MG63 (cell line): Measurements from ENCODE around the gene ELAVL3. TPM values are rescaled to one million over a fixed set of nuclear protein-coding genes. Genes with fewer than 3 reads are reported as not detected.

ENCODE experiments used
- DNase-seq: peaks from one replicate; pipeline ENCODE4 v3.0.0-alpha.2; 2020
- H3K27me3 ChIP-seq: fragments of 250-450 bp; sonication (Bioruptor Pico); 2 replicates; pipeline ENCODE4 v1.5.1; 2020; ENCODE audit warnings: mild to moderate bottlenecking, moderate library complexity
- H3K36me3 ChIP-seq: fragments of 250-450 bp; sonication (Bioruptor Pico); 2 replicates; pipeline ENCODE4 v1.5.1; 2020; ENCODE audit warnings: mild to moderate bottlenecking, moderate library complexity
- H3K4me3 ChIP-seq: fragments of 250-450 bp; sonication (Bioruptor Pico); 2 replicates; pipeline ENCODE4 v1.5.1; 2020; ENCODE audit warnings: mild to moderate bottlenecking, moderate library complexity
- H3K9me3 ChIP-seq: fragments of 250-450 bp; sonication (Bioruptor Pico); 2 replicates; pipeline ENCODE4 v1.5.1; 2020; ENCODE audit warnings: mild to moderate bottlenecking, moderate library complexity
- total RNA-seq: library from RNA; depleted of rRNA; stranded (reverse); fragments of >200 nt; shearing (Covaris generic); gene quantifications from 2 replicates; pipeline ENCODE4 v1.2.3, GENCODE V29; 2014; ENCODE audit warnings: low replicate concordance; rRNA removed

Gene ELAVL3
- not detected in 2 replicates for total RNA-seq

DNA sequence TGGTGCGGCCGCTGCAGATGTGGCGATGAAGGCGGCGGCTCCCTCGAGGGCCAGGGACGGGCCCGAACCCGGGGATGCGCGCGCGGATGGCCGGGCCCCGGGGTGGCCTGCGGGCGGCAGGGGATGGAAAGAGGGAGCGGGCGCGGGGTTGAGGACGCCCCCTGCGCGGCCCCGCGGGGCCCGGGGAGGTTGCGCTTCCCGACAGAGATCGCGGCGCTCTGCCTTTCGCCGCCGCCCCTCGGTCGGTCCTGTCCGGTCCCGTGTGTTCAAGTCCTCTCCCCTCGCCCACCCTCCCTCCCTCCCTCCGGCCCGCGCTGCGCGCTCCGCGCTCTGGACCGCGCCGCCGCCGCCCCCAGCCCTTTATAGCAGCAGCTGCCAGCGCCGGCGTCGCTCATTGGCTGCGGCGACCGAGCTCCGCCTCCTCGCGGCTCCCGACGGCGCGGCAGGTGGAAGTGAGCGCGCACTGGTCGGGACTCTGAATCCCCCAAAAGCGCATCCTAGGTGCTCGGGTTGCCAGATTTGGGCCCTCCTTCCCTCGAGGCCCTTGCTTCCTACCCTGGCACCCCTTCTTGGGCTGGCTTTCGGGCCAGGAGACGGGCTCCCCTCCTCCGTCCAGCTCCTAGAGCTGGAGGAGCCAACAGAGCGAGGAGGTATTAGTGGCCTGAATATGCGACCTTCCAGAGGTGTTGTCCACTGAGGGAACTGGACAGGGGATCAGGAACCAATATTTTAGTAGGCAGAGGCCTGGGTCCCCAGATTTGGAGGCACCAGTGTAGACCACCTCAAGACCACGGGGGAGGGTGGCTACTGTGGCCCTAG, at the start of gene ELAVL3:
TSS of gene ELAVL3 (minus strand) at position 332 of the 819 bp plus-strand sequence. CDS start 438 bp downstream, outside the sequence.
- peaks cover 25% of the 10 kb centered on the region for H3K27me3 ChIP-seq

DNA sequence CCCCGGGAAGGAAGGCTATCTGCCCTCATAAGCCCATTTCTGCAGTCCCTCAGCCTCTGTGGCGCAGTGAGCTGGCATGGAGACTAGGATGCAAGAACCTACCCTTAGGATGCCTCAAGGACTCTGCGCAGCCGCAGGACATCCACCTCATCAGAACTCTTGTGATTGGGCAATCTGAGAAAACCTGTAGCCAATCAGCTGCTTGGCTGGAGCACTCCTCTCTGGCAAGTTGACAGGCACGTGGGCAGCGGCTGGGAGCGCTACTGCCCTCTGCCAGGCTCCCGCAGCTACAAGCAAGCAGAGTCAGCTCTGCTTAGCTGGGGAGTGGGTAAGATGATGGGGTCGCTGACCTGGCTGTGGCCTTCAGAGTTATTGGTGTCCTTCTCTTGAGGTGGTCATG, 49.6 kb upstream of the ELAVL3 start:
- Histone ChIP-seq H3K36me3 (peaks cover 15% of the 10 kb centered on the region), H3K27me3 (no peaks in the 10 kb centered on the region), H3K9me3 (no peaks in the 10 kb centered on the region), H3K4me3 (no peak overlapping the region)
- DNase-seq, result peak; percentile 81

More for the DNA sequence above, at the start of gene ELAVL3:
- Histone ChIP-seq H3K4me3 (peak within 1 kb of the TSS; percentile 38; the same call in 1 of the 2 replicates), H3K36me3 (peaks cover 2% of the 10 kb centered on the region; the same call in 1 of the 2 replicates), H3K9me3 (no peaks in the 10 kb centered on the region)
- no peak for DNase-seq

DNA sequence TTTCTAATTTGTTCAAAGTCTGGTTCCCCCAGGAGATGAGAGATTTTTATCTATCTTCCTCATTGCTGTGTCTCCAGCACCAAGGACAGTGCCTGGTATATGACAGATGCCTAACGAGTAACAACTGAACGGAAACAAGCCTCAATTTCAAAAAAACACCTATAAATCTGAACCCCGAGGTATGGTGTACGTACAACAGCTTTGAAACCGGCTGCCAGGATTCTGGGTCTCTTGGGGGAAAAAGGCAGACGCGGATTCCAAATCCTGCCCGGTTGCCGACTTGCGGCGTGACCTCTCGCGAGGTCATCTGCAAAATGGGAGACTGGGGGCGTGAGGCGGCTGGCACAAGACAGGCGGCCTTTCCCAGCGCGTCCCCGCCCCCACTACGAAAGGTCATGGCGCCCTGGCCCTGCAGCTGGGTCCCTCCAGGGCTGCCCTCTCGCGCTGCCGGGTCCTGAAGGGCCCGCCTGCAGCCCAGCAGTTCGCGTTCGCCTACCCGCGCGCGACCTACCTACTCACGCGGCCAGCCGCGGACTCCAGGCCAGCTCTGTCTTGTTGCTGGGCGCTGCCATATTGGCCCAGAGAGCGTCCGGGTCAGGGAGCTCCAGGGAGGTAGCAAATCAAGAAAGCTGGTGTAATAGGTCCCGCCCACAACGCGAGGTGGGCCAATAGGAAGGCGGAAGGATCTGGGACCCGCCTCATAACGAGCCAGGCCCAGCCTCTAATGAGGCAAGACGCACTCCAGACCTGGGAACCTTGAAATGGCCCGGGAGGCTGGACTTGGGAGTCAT, 47.9 kb upstream of the ELAVL3 start, which contains the start of gene ECSIT:
TSS of gene ECSIT (minus strand) at position 584 of the 791 bp plus-strand sequence. CDS start 9,964 bp downstream, outside the sequence.
- Histone ChIP-seq H3K27me3 (no peaks in the 10 kb centered on the region), H3K36me3 (peaks cover 27% of the 10 kb centered on the region), H3K9me3 (no peaks in the 10 kb centered on the region), H3K4me3 (peak within 1 kb of the TSS; percentile 93)
- DNase-seq, result peak; percentile 100

DNA sequence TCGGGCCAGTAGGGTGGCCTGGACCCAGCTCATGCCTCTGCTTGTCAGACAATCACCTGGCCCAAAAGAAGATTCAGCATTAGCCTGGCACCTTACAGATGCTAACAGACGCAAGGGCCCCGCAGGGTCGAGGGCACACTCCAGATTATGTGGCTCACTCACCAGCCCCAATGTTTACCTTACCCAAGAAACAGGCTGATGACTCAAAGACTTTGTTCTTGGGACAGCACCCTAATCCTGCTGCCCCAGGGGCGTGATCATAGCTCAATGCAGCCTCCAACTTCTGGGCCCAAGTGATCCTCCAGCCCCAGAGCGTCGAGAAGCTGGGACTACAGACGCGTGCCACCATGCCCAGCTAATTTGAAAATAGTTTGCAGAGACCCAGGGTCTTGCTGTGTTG, 38.3 kb upstream of the ELAVL3 start:
- no peaks in the 10 kb centered on the region for H3K27me3 ChIP-seq
- no peaks in the 10 kb centered on the region for H3K9me3 ChIP-seq
- H3K4me3 ChIP-seq, result no peak overlapping the region
- H3K36me3 ChIP-seq, result peaks cover 83% of the 10 kb centered on the region
- no peak for DNase-seq

DNA sequence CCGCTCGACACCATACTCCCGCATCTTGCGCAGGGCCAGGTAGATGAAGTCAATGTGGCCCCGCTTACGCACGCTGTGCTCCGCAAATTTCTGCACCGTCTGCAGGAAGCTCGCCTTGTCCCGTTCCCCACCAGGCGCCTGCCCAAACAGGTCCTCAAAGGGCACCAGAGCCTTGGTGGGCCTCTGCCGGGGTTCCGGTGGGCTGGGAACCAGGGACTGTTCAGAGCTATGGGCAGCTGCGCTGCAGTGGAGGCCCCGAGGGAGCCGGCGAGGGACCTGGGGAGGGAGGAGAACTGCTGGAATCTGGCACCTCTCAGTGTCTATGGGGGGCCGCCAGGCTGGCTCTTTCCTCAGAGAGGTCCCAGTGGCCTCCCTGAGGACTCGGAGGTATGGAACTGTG, 33.1 kb upstream of the ELAVL3 start:
- no peaks in the 10 kb centered on the region for H3K9me3 ChIP-seq
- H3K4me3 ChIP-seq, result no peak overlapping the region
- H3K36me3 ChIP-seq, result peaks cover 64% of the 10 kb centered on the region
- no peak for DNase-seq
- H3K27me3 ChIP-seq, result no peaks in the 10 kb centered on the region

DNA sequence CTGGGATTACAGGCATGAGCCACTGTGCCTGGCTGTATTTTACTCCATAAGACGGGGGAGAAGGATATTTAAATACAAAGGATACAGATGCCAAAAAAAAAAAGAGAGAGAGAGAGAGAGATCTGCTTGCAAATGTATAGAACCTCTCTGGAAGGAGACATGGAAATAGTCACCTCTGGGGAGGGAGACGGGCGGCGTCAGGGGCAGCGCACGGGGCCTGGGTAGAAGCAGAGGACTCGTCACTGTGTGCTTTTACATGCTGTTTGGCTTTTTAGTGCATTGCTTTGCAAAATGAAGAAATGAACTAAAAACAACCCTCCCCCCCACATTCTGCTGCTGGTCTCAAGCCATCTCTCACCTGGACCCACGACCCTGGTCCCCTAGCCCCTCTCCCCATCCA, 29.6 kb upstream of the ELAVL3 start:
- no peaks in the 10 kb centered on the region for H3K27me3 ChIP-seq
- DNase-seq, result no peak
- no peaks in the 10 kb centered on the region for H3K9me3 ChIP-seq
- peaks cover 43% of the 10 kb centered on the region for H3K36me3 ChIP-seq
- H3K4me3 ChIP-seq, result no peak overlapping the region

DNA sequence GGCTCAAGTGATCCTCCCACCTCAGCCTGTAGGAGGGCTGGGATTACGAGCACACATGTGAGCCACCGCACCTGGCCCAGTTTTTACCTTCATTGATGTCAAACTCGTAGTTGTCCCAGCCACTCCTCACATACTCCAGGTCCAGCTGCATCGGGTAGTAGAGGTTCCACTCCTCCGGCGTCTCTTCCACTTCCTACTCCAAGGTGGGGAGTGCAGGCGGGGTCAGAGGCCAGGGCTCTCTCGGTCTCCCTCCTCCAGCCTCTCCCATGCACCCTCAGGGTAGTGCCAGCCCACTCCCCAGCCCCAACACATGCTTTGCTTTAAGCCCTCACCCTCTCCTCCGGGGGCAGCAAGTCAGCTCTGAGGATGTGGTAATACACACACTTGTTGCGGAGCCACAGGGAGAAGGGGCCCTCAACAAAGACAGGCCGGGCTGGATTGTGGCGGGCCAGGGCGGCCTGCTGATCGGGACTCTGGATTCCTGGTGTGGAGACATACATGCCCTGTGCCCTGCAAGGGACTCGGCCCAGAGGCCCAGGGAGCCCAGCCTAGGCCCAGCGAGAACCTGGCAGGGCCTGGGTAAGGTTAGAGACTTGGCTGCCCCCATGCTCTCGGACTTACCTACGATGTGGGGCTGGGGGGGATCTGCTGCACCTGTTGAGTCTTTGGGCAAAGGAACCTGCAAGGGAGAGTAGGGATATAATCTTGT, 26.7 kb upstream of the ELAVL3 start:
- Histone ChIP-seq H3K27me3 (no peaks in the 10 kb centered on the region), H3K4me3 (no peak overlapping the region), H3K9me3 (no peaks in the 10 kb centered on the region), H3K36me3 (peaks cover 30% of the 10 kb centered on the region)
- DNase-seq, result no peak

DNA sequence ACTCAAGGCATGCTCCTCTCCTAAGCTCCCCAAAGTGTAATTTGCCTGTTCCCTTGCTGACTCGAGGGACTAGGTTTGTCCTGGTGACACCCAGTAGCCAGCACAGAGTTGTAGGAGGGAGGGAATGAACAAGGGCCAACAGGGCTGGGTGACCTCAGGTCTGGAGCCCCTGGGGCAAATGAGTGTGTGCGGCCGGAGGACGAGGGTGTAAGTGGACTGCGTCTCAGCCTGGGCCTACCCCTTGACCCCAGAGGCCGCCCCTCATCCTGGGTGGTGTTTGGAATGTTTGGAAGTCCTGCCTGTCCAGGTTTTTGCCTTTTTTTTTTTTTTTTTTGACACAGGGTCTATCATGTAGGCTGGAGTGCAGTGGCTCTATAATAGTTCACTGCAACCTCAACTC, 26.1 kb upstream of the ELAVL3 start:
- H3K4me3 ChIP-seq, result no peak overlapping the region
- H3K36me3 ChIP-seq, result peaks cover 25% of the 10 kb centered on the region
- DNase-seq, result no peak
- H3K9me3 ChIP-seq, result no peaks in the 10 kb centered on the region
- no peaks in the 10 kb centered on the region for H3K27me3 ChIP-seq

DNA sequence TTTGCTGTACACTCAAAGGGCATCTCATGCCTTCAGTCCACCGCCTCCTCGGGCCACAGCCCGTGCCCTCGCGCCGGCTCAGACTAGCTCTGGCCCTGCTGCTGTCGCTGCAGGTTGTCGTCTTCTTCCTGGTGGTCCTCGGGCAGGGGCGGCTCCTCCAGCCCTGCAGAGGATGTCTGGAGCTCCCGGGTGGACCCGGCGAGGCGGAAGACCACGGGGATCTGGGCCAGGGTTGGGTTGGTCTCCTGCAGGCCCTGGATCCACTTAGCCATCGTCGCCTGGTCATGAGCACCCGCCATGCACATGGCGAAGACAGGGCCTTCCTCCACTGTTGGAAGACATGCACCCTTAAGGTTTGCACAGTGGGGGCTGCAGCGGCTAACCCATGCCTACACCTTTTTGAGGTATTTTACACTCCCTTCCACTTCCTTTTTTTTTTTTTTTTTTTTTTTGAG, 25.3 kb upstream of the ELAVL3 start:
- no peak for DNase-seq
- Histone ChIP-seq H3K36me3 (peaks cover 16% of the 10 kb centered on the region), H3K4me3 (peak overlapping the region; percentile 65), H3K9me3 (no peaks in the 10 kb centered on the region), H3K27me3 (no peaks in the 10 kb centered on the region)

DNA sequence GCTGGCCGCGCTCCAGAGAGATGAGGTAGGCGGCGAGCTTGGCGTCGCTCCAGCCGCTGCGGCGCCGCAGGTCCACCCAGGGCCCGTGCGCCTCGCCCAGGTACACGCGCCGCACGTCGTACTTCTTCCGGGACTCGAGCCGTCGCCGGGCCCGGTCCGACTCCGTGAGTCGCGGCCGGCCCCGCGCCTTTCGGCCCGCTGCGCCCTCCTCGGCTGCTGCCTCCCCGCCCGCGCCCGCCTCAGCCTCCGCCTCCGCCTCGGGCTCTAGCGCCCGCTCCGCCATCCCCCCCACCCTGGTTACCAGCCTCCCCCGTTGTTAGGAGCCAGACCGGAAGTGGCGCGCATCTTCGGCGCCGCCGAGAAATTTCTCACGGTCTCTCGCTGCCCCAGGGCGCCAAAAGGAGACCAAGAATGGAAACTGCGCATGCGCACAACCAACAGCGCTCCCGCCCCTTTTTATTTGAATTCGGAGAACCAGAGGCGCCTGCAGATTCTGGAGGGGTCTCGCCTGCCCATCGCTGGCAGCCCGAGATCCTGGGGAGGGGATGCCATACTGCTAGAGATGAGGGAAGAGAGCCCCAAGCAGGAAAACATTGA, 24.8 kb upstream of the ELAVL3 start, which contains the start of gene ZNF653:
TSS of gene ZNF653 (minus strand) at position 336 of the 597 bp plus-strand sequence. CDS start at position 283, 53 bp downstream.
- Histone ChIP-seq H3K9me3 (no peaks in the 10 kb centered on the region), H3K36me3 (peaks cover 13% of the 10 kb centered on the region), H3K27me3 (no peaks in the 10 kb centered on the region), H3K4me3 (peak within 1 kb of the TSS; percentile 65)
- peak; percentile 97 for DNase-seq

DNA sequence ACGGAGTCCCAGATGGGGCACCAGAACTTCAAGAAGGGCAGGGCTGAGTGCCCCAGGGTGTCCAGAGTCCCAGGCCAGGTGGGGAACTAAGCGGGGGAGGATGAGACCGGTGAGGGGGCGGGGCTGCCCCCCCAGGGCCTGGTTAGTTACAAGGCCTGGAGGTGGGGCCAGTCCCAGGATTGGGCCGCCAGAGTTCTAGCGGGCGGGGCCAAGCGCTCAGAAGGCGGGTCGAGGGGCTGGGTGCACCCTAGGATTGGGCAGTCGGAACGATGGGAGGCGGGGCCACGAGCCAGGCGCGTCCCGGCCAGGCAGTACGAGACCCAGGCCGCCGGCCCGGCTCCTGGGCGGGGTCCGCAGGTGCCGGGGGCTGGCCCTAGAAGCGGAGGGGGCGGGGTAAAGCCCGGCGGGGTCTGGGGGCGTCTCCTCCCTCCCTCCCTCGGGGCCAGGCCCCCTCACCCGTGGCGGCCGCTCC, 24.2 kb upstream of the ELAVL3 start:
- peak; percentile 100 for DNase-seq
- H3K27me3 ChIP-seq, result no peaks in the 10 kb centered on the region
- no peaks in the 10 kb centered on the region for H3K9me3 ChIP-seq
- H3K36me3 ChIP-seq, result peaks cover 12% of the 10 kb centered on the region
- H3K4me3 ChIP-seq, result peak overlapping the region; percentile 65

DNA sequence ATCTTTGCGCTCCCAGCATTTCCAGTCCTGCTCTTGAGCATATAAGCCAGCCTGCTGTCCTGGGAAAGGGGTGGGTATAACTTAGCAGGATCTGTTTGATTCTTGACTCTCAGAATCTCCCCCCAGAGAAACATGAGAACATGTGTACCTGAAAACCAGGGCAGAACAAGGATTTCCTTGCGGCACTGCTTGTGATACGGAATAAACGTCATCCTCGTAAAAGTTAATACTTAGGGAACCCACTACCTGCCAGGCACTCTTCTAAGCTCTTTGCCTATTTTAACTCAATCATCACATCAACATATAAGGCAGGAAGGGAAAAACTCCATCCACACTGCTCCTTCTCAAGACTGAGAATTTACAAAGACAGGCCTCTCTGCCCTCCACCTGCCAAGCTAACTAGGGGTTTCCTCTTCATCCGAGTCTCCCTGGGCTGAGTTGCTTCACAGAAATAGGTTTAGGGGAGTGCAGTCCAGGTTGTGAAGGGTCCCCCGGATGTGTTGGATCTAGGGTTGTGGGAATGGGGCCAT, 23.7 kb upstream of the ELAVL3 start:
- no peak for DNase-seq
- H3K4me3 ChIP-seq, result peak overlapping the region; percentile 65
- H3K9me3 ChIP-seq, result no peaks in the 10 kb centered on the region
- peaks cover 11% of the 10 kb centered on the region for H3K36me3 ChIP-seq
- H3K27me3 ChIP-seq, result no peaks in the 10 kb centered on the region

DNA sequence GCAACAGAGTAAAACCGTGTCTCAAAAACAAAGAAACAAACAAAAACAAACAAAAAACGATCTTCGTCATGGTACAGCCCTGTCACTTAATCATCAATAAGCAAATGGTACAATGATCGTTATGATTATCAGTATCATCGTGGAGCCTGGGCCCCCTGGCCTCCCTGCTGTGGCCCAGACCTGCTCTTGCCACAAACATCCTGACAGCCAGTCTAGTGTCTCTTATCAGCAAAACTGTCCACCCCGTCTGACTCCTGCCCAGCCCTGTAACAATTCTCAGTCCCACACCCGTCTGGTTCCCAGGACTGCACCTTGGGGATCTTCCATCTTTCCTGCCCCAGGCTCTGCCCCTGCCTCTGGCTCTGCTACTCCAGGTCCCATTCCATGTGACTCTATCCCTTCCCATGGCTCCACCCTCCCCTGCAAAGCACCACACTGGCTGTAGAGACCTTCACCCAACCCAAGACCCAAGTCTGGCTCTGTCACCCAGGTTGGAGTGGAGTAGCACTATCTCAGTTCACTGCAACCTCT, 19.1 kb upstream of the ELAVL3 start:
- no peaks in the 10 kb centered on the region for H3K9me3 ChIP-seq
- peaks cover 14% of the 10 kb centered on the region for H3K36me3 ChIP-seq
- no peak overlapping the region for H3K4me3 ChIP-seq
- no peaks in the 10 kb centered on the region for H3K27me3 ChIP-seq
- no peak for DNase-seq

DNA sequence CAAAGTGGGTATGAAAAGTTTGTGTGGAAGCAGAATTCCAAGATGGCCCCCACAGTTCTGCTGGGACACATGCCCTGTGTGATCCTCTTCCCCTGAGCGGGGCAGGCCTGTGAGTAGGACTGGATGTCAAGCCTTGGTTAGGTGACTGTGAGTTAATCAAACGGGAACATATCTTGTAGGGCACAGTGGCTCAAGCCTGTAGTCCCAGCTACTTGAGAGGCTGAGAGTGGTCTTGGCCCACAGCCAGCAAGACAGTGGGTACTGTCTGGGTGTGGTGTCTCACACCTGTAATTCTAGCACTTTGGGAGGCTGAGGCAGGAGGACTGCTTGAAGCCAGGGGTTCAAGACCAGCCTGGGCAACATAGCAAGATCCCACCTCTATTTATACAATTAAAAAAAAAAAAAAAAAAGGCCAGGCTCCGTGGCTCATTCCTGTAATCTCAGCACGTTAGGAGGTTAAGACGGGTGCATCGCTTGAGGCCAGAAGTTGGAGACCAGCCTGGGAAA, 18.4 kb upstream of the ELAVL3 start:
- H3K36me3 ChIP-seq, result peaks cover 18% of the 10 kb centered on the region
- no peak for DNase-seq

DNA sequence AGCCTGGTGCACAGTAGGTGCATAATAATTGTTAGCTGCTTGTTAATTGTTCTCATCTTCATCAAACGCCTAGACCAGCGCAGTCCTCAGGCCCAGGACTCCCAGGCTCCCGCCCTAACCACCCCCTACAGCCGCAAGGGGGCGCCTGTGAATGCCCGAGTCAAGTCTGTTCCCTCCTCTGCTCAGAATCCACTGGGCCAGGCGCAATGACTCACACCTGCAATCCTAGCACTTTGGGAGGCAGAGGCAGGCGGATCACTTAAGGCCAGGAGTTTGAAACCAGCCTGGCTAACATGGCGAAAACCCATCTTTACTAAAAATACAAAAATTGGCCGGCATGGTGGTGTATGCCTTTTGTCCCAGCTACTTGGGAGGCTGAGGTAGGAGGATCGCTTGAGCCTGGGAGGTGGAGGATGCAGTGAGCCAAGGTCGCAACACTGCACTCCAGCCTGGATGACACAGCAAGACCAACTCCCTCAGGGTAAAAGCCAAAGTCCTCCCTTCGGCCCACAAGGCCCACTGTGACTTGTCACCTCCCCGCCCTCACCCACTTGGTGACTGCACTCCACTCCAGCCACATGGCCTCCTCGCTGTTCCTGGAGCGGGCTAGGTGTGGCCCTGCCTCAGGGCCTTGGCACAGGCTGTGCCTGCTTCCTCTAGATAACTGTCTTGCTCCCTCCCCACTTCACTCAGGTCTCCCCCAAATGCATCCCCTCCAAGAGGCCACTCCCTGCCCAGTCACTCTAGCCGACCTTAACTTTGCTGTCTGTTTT, 15.7 kb upstream of the ELAVL3 start:
- H3K9me3 ChIP-seq, result no peaks in the 10 kb centered on the region
- DNase-seq, result peak; percentile 92
- no peaks in the 10 kb centered on the region for H3K27me3 ChIP-seq
- H3K4me3 ChIP-seq, result no peak overlapping the region
- H3K36me3 ChIP-seq, result peaks cover 22% of the 10 kb centered on the region

More for the DNA sequence above, 18.4 kb upstream of the ELAVL3 start:
- Histone ChIP-seq H3K9me3 (no peaks in the 10 kb centered on the region), H3K4me3 (no peak overlapping the region), H3K27me3 (no peaks in the 10 kb centered on the region)
